Neural progenitor cell (in vitro differentiated cells): Measurements from ENCODE around the gene CDK13.

ENCODE experiments used
- EZH2 ChIP-seq: fragments of 200-600 bp; sonication (generic); IDR thresholded peaks from 2 replicates; pipeline ENCODE4 v1.6.1; 2017; ENCODE audit warnings: antibody characterized with exemption, mild to moderate bottlenecking, moderate library complexity
- EZH2phosphoT487 ChIP-seq: fragments of 200-600 bp; sonication (generic); IDR thresholded peaks from 2 replicates; pipeline ENCODE4 v1.6.1; 2017; ENCODE audit warnings: antibody characterized with exemption
- TF ChIP-seq, protein P1 (sequence below): fragments of 200-600 bp; sonication (generic); IDR thresholded peaks from 2 replicates; pipeline ENCODE4 v1.5.1; 2017; ENCODE audit warnings: antibody characterized with exemption, mild to moderate bottlenecking

DNA sequence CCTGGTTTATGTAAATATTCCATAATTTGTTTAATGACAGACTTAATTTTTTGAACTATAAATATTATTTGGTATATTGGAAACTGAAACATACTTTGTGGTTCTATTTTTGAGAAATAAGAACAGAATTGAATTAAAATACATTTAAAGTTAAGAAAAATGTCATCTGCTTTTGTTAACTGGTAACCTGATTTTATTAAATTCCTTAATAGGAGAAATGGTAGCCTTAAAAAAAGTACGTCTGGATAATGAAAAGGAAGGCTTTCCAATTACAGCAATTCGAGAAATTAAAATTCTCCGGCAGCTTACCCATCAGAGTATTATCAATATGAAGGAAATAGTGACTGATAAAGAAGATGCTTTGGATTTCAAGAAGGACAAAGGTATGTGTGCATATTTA, 51.6 kb downstream of the CDK13 start:
- TF ChIP-seq, protein P1, sequence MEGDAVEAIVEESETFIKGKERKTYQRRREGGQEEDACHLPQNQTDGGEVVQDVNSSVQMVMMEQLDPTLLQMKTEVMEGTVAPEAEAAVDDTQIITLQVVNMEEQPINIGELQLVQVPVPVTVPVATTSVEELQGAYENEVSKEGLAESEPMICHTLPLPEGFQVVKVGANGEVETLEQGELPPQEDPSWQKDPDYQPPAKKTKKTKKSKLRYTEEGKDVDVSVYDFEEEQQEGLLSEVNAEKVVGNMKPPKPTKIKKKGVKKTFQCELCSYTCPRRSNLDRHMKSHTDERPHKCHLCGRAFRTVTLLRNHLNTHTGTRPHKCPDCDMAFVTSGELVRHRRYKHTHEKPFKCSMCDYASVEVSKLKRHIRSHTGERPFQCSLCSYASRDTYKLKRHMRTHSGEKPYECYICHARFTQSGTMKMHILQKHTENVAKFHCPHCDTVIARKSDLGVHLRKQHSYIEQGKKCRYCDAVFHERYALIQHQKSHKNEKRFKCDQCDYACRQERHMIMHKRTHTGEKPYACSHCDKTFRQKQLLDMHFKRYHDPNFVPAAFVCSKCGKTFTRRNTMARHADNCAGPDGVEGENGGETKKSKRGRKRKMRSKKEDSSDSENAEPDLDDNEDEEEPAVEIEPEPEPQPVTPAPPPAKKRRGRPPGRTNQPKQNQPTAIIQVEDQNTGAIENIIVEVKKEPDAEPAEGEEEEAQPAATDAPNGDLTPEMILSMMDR = no peak
- TF ChIP-seq EZH2phosphoT487 (no peak), EZH2 (no peak)
